ENCODE data around the gene KDM6B.

Gene KDM6B

GRCh38 chr17:7882629-7883028 is 48.6 kb downstream of the KDM6B start:
- Histone ChIP-seq H3K36me3 (ENCODE audit: control insufficient read depth in 1 of 2, insufficient read depth in 2 of 2, low read depth in 1 of 2, low read length in 2 of 2) (peaks cover 4 to 45% of the 10 kb centered on the region in 2 experiments), H4K91ac (ENCODE audit: low read length) (no peak overlapping the region), H3K4ac (ENCODE audit: low read depth in 1 of 2, low read length in 2 of 2) (peak overlapping the region in 1 of 2 experiments; percentile 24), H3K23ac (ENCODE audit: low read length in 2 of 2) (no peak overlapping the region), H3K27ac (ENCODE audit: low read length, poor library complexity, severe bottlenecking) (no peak overlapping the region), H2BK120ac (ENCODE audit: low read depth, low read length) (no peak overlapping the region), H2AFZ (ENCODE audit: low read depth, low read length) (no peak overlapping the region), H3K4me1 (ENCODE audit: control insufficient read depth, insufficient read depth, low read depth, low read length) (peaks cover 6% of the 10 kb centered on the region), H3K18ac (ENCODE audit: low read depth in 1 of 2, low read length in 2 of 2) (peak overlapping the region in 1 of 2 experiments; percentile 9), H3K4me3 (ENCODE audit: insufficient read depth in 1 of 2, low read depth in 1 of 2, low read length in 2 of 2) (peak overlapping the region in 1 of 2 experiments; percentile 65), H4K8ac (ENCODE audit: low read length) (peak overlapping the region; percentile 62), H3K4me2 (ENCODE audit: low read length, poor library complexity, severe bottlenecking) (no peak overlapping the region), H3K9me3 (ENCODE audit: control insufficient read depth, low read length) (no peaks in the 10 kb centered on the region), H3K79me1 (replicated peaks; ENCODE audit: low read length, poor library complexity, severe bottlenecking) (peaks cover 7% of the 10 kb centered on the region), H2BK15ac (ENCODE audit: low read depth, poor library complexity, severe bottlenecking) (no peak overlapping the region), H2BK12ac (ENCODE audit: low read length in 2 of 2) (no peak overlapping the region), H3K9ac (ENCODE audit: low read length) (peak overlapping the region; percentile 86), H3K27me3 (ENCODE audit: control insufficient read depth in 1 of 2, insufficient read depth in 1 of 2, low read length in 2 of 2) (no peaks in the 10 kb centered on the region), H2BK5ac (ENCODE audit: low read depth, low read length, poor library complexity, severe bottlenecking) (no peak overlapping the region), H2AK5ac (ENCODE audit: low read length, severe bottlenecking) (no peak overlapping the region), H3K14ac (ENCODE audit: low read length in 2 of 2) (no peak overlapping the region)
- WGBS = 89% methylated on average over 2 of the region's 3 CpGs
- no peak for DNase-seq

All from mesenchymal stem cell (in vitro differentiated cells and primary cell).